ENCODE results near the gene PLGRKT.
"Not testable (repeated sequence)": the region's sequence is repeated elsewhere in the genome, so short reads cannot be mapped to it uniquely, and the experiment has no call there.

The PLGRKT gene

DNA sequence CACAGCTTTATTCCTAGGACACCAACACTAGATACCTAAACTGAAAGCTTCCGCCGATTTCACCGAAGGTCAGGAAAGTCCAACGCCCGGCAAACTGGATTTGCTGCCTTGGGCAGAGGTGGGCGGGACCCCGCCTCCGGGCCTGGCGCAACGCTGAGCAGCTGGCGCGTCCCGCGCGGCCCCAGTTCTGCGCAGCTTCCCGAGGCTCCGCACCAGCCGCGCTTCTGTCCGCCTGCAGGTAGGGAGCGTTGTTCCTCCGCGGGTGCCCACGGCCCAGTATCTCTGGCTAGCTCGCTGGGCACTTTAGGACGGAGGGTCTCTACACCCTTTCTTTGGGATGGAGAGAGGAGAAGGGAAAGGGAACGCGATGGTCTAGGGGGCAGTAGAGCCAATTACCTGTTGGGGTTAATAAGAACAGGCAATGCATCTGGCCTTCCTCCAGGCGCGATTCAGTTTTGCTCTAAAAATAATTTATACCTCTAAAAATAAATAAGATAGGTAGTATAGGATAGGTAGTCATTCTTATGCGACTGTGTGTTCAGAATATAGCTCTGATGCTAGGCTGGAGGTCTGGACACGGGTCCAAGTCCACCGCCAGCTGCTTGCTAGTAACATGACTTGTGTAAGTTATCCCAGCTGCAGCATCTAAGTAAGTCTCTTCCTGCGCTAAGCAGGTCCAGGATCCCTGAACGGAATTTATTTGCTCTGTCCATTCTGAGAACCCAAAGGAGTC is 12.8 kb upstream of the PLGRKT start, which contains the start of gene CD274:
Gene CD274 (plus strand): TSS at position 184 of the 733 bp plus-strand sequence. CDS start 5,572 bp downstream, outside the sequence.
- peak; percentile 48 for DNase-seq (ENCODE audit: low read depth)

DNA sequence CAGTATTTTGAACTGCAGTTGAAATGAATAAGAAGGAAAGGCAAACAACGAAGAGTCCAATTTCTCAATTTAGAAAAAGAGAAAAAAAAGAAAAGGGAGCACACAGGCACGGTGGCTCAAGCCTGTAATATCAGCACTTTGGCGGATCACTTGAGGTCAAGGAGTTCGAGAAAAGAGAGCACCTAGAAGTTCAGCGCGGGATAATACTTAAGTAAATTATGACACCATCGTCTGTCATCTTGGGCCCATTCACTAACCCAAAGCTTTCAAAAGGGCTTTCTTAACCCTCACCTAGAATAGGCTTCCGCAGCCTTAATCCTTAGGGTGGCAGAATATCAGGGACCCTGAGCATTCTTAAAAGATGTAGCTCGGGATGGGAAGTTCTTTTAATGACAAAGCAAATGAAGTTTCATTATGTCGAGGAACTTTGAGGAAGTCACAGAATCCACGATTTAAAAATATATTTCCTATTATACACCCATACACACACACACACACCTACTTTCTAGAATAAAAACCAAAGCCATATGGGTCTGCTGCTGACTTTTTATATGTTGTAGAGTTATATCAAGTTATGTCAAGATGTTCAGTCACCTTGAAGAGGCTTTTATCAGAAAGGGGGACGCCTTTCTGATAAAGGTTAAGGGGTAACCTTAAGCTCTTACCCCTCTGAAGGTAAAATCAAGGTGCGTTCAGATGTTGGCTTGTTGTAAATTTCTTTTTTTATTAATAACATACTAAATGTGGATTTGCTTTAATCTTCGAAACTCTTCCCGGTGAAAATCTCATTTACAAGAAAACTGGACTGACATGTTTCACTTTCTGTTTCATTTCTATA is 12.0 kb upstream of the PLGRKT start:
- DNase-seq (ENCODE audit: low read depth), result no peak

DNA sequence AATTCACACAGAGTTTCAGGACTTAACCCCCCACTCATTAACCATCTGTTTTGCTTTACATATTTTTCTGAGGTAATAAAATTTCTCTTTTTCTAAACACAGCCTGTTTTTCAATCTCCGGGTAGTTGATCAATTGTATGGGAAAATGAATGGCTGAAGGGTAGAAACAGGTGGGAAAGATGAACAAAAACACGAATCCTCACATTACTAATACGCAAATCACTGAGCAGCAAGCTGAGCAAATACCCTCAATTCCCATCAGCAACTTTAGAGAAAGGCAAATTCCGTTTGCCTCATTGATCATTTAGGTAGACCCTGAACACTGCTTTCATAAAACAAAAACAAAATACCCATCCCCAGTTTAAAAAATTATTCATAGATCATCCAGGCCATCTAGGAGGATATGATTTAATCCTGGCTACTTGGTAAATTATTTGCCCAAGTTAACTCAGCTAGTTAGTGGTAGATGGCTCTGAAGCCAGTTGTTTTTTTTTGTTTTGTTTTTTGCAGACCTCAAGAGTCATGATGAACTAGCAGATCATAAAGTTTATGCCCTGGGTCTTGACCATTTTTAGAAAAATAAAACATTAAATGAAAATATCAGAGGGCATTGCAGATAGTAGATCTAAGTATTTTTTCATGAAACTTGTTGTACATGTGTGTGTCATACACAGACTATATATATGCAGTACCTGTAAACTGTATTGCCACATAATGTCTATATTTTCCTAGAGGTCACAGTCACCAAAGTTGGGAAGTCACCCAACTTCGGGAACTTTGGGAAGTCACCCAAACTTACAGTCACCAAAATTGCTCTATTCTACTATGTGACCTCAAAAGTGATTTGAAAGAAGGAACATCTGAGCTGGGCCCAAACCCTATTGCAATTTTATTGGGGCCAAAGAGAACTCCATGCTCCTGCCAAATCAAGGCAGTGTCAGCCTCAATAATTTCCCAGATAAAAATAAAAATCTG is 11.0 kb upstream of the PLGRKT start:
- no peak for DNase-seq (ENCODE audit: low read depth)

DNA sequence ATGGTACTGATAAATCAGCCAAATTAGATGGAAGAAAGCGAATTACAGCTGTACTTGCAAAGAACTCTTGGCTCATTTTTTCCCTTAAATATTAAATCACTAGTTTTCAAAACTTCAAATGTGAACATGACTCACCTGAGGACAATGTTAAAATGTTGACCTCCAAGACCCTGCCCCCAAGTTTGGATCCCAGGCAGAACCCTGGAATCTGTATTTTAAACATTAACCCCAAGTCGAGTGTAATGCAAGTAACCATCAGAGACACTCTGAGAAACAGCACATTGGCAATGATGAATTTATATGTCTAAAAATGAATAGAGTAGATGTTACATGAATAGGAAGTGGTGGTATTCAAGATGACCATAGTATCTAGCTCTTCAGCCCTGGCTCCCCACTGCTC is 10.3 kb upstream of the PLGRKT start:
- DNase-seq (ENCODE audit: low read depth), result no peak

DNA sequence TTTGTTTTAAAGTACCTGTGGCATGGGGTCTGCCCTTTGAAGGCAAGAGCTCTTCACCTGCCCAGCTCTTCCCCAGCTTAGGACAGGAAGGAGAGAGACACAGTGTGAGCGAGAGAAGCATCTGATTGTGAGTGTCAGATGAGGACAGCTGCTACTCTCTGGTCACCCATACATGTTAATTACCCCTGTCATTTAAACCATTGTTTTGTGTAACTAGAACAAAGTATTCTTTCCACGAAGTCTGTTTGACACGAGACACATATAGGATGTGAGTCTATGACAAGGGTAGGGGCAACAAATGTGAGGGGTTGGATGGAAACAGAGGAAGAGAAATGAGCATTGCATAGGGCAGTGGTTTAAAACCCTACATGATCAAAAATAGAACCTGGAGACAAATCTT is 9.6 kb upstream of the PLGRKT start:
- no peak for DNase-seq (ENCODE audit: low read depth)

DNA sequence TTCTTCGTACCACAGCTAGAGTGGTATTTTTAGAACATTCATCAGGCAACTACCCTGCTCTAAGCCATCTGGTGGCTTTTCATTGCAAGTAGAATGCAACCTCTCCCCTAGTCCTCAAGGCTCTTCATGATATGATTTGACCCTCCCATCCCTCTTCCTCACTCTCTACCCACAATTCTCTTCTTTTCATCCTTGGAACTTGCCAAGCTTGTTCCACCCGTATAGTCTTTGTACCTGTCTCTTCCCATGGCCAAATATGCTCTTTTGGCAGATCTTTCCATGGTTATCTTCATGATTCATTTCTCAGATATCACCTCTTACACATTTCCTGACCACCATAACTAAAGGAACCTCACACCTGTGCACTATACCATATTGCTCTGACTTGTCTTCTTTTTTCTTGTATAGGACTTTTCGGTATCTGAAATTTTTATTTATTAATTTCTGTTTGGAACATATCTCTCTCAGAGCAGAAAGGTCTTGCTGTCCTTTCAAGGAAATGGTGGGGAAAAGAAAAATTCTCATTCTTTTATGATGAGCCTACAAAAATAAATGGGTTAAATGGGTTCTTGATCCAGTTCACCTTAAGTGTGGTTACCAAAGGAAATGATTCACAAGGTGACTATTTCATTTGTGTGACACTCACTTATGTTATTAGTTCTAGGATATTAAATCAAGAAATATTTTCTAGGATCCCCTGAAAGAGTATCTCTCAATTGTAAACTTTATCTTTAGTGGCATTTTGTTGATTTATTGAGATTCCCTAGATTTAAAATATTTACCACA is 8.9 kb upstream of the PLGRKT start:
- no peak for DNase-seq (ENCODE audit: low read depth)

DNA sequence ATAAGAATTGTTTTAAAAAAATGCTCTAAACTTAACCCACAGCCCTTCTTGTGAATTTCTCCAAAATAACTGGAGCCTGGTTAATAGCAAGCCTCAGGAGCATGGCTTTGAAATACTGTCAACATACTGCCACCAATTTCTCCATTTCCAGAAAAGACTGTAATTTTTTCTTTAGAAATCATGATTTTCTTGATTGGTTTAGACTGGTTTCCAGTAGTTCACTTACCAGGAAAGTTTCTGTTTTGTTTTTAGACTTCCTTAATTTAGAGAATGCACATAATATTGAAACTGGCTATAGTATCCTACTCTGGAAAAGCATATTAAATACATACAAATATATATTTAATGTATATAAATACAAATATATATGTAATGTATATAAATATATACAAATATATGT is 8.2 kb upstream of the PLGRKT start:
- no peak for DNase-seq (ENCODE audit: low read depth)

DNA sequence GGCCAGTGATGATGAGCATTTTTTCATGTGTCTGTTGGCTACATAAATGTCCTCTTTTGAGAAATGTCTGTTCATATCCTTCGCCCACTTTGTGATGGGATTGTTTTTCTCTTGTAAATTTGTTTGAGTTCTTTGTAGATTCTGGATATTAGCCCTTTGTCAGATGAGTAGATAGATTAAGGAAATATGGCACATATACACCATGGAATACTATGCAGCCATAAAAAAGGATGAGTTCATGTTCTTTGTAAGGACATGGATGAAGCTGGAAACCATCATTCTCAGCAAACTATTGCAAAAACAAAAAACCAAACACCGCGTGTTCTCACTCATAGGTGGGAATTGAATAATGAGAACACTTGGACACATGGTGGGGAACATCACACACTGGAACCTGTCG is 7.4 kb upstream of the PLGRKT start:
- not testable (repeated sequence) for DNase-seq (ENCODE audit: low read depth)

DNA sequence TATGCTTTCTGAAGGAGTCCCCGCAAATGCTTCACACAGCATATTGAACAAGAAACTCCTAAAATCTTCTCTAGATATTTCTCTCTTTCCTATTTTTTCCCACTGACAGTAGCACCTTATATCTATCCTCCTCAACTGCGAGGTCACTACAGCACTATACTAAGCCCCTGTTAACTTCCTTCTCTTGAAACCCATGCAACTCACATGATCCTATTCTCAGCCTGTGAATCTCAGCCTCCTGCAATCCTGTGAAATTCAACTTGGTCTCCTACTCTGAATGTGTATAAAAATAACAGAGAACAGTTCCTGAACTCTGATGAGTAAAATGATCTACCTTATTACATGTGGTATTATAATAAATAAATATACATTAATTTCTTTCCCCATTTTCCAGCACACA is 6.1 kb upstream of the PLGRKT start:
- DNase-seq (ENCODE audit: low read depth), result no peak

DNA sequence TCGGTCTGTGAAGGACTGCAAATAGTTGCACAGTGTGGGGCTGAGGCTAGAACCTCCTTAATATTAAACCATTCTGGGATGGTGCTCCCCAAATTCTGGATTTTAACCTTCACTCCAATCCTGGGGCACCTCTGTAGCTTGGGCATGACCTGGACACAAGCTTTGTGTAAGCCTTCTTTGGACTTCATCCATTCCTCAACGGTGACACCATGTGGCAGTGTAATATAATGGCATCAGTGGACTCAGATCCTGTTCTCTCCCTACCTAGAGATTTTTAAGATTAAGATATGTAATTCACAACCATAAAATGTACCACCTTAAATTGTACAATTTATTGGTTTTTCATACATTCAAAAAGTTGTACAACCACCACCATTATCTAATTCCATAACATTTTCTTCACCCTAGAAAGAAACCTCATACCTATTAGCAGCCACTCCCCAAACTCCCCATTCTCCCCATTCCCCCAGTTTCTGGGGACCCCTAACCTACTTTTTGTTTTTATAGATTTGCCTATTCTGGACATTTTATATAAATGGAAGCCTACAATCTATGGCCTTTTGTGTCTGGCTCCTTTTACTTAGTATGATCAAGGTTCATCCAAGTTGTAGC is 4.8 kb upstream of the PLGRKT start:
- DNase-seq (ENCODE audit: low read depth), result no peak

DNA sequence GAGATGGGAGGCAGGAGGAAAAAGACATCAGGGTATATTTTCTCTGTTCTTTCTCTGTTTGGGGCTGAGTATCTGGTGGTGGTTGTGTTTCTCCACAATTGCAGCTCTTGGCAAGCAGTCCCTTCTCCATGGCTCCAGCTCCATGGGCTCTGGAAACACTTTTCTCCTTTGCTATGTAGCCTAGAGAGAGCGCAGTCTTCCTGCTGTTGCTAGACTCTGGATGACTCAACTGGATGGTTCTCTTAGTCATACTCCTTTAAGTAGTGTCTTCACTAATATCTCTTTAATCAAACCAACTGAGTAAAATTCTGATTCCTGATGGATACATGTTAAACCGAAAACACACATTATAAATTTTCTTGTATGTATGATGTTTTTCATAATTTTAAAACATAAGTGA is 3.3 kb upstream of the PLGRKT start:
- no peak for DNase-seq (ENCODE audit: low read depth)

DNA sequence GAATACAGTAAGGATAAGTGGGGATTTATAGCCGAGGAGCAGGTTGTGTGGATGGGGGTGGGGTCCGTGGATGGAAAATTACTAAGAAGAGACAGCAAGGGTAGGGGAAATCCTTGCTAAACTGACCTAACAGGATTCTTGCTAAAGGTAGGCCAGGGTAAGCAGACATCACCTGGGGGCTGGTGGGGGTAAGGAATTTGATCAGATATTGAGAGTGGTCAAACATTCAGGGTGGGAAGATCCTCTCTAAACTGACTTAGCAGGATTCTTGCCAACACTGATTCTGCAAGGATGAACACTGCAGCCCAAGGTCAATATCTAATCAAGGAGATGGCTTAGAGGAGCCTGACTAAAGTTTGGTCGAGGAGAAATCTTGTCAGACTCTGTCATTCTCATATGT is 2.7 kb upstream of the PLGRKT start:
- no peak for DNase-seq (ENCODE audit: low read depth)

DNA sequence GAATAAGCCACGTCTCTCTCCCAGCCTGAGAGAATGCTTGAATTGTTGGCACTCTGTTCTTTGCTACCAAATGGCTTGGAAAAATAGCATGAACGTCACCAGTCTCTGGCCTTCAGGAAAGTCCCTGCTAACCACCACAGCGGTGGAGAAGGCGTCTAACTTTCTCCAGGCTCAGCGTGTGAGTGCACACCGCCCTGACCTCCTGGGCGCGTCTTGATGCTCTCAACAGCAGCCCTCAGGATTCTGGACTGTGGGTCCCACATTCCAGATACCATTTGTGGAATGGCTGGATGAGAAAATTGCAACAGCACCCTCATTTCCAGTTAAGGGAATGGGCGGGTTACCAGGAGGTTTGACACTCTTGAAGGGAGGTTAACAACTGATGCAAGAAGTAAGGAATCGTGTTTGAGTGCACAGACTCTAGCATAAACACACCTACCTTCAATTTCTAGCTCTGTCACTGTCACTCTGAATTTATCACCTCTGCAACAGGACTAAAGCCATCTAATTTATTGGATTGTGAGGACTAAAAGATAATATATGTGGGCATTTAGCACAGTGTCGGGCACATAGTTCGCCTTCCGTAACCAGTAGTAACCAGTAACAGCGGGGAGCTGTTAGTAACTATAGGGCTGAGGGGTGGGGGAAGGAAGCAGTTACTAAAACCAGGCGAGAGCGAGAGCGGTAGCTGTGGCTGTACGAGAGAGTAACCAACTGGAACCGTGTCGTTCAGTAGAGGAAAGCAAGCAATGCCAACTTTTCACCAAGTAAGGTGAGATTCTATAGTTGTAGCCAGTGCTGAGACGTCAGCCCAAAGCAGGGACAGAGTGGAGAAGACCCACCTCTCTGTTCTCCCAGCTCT is 807 bp upstream of the PLGRKT start:
- DNase-seq (ENCODE audit: low read depth), result no peak

DNA sequence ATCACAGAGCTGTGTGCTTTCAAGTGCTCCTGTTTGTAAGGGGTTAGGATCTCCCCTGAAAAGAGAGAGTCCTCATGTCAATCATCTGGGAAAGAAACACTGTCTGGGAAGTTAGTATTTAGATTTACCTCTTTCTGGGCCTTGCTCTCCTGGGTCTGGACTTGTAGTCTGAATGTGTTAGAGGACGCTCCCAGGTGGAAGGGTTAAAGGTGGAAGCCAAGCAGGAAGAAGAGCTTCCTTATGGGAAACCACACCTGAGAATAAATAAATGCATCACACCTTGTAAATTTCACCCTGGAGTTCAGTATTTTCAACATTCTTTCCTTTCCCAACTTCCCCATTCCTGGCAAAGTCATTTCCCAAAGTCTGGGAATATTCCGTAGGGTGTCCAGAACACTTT is 1.3 kb downstream of the PLGRKT start:
- DNase-seq (ENCODE audit: low read depth), result no peak

DNA sequence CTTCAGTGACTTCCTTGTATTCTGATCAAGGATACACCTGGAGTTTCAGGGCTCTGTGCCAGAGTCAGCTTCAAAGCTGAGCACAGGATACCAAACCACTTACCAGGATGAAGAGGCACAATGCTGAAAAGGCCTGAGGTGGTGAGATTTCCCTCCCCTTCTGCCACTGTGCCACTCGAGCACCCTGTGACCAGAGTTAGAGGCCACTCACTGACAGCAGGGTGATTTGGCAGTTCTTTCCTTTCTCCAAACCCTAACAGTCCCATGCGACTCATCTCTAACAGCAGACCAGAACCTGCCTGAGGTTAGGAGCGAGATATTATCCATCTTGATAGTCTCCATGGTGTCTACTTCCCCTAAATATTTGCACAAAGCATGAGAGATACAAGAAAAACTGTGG is 1.8 kb downstream of the PLGRKT start:
- no peak for DNase-seq (ENCODE audit: low read depth)

DNA sequence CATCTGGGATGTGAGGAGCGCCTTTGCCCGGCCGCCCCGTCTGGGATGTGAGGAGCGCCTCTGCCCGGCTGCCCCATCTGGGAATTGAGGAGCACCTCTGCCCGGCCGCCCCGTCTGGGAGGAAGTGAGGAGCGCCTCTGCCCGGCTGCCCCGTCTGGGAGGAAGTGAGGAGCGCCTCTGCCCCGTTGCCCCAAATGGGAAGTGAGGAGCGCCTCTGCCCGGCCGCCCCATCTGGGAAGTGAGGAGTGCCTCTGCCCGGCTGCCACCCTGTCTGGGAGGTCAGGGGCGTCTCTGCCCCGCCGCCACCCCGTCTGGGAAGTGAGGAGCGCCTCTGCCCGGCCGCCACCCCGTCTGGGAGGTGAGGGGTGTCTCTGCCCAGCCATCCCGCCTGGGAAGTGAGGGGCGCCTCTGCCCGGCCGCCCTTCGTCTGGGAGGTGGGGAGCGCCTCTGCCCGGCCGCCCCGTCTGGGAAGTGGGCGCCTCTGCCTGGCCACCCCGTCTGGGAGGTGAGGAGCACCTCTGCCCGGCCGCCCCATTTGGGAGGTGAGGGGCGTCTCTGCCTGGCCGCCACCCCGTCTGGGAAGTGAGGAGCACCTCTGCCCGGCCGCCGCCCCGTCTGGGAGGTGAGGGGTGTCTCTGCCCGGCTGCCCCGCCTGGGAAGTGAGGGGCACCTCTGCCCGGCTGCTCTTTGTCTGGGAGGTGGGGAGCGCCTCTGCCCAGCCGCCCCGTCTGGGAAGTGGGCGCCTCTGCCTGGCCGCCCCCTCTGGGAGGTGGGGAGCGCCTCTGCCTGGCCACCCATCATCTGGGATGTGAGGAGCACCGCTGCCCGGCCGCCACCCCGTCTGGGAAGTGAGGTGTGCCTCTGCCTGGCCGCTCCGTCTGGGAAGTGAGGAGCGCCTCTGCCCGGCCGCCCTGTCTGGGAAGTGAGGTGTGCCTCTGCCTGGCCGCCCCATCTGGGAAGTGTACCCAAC is 3.6 kb downstream of the PLGRKT start:
- not testable (repeated sequence) for DNase-seq (ENCODE audit: low read depth)

DNA sequence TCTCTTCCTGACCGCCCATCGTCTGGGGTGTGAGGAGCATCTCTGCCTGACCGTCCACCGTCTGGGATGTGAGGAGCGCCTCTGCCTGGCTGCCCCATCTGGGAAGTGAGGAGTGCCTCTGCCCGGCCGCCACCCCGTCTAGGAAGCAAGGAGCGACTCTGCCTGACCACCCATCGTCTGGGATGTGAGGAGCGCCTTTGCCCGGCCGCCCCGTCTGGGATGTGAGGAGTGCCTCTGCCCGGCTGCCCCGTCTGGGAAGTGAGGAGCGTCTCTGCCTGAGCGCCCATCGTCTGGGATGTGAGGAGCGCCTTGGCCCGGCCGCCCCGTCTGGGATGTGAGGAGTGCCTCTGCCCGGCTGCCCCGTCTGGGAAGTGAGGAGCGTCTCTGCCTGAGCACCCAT is 4.4 kb downstream of the PLGRKT start:
- DNase-seq (ENCODE audit: low read depth), result not testable (repeated sequence)

DNA sequence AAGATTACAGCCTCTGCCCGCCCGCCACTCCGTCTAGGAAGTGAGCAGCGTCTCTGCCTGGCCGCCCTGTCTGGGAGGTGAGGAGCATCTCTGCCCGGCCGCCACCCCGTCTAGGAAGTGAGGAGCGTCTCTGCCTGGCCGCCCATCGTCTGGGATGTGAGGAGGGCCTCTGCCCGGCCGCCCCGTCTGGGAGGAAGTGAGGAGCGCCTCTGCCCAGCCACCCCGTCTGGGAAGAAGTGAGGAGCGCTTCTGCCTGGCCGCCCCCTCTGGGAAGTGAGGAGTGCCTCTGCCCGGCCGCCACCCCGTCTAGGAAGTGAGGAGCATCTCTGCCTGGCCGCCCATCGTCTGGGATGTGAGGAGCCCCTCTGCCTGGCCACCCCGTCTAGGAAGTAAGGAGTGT is 4.8 kb downstream of the PLGRKT start:
- DNase-seq (ENCODE audit: low read depth), result not testable (repeated sequence)

DNA sequence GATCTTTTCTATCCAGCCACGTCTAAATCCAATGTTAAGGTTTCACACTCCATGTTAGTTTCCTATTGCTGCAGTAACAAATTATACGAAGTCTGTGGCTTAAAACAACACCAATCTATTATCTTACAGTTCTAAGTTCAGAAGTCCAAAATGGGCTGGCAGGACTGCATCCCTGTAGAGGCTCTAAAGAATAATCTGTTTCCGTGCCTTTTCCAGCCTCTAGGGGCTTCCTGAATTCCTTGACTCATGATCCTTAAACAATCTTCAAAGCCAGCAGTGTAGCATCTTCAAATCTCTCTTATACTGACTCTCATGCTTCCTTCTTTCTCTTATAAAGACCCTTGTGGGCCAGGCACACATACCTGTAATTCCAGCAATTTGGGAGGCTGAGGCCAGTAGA is 6.8 kb downstream of the PLGRKT start:
- no peak for DNase-seq (ENCODE audit: low read depth)

Data from stimulated activated CD8-positive, alpha-beta memory T cell treated with anti-CD3 and anti-CD28 coated beads, Interleukin-15, amount 100 ng/mL, for 24 hours (primary cell).